HCT116 (cell line): Measurements from ENCODE around the gene C10orf105. TPM values are rescaled to one million over a fixed set of nuclear protein-coding genes. Genes with fewer than 3 reads are reported as not detected.

Experiments used
- ATAC-seq: fragments of 200-7000 bp; cut with Tn5 transposase; 2 replicates; pipeline ENCODE4 v1.9.1; 2020; ENCODE audit warnings: mild to moderate bottlenecking, moderate library complexity
- BruUV-seq: library from RNA; stranded (reverse); fragments of 400-500 nt; replicated peaks from 2 replicates; lab custom pipeline; 2021; lab: Mats Ljungman, UMichigan
- CTCF ChIA-PET: fragments of 300-600 bp; sonication (Branson Sonifier 250); formaldehyde crosslinking; loops from one replicate; lab custom pipeline; 2021; ENCODE audit warnings: antibody characterized with exemption; lab: Charles Lee
- POLR2A ChIA-PET: fragments of 300-600, 350-600 bp; sonication (Branson Sonifier 250); formaldehyde crosslinking; loops from one replicate; lab custom pipeline; 2021; ENCODE audit warnings: antibody characterized with exemption; lab: Charles Lee
- RAD21 ChIA-PET, 2 experiments: fragments of 300-600 bp; sonication (Branson Sonifier 250); formaldehyde crosslinking; loops; one replicate each; lab custom pipeline; 2023; ENCODE audit warnings: low total read pairs in 2 of 2; ENCODE audit not compliant: uncharacterized antibody in 2 of 2, unreplicated experiment in 2 of 2, low non-redundant PET in 1 of 2; lab: Charles Lee
- DNase-seq: peaks from one replicate; pipeline ENCODE4 v3.0.0-alpha.2; 2010; ENCODE audit warnings: low read depth, low spot score
- H2AFZ ChIP-seq: fragments of 200-600 bp; shearing (Covaris generic), sonication (generic); 2 replicates; pipeline ENCODE4 v1.6.1; 2017; ENCODE audit warnings: low read depth, mixed run types, mixed read lengths, antibody characterized with exemption, low read length; ENCODE audit not compliant: poor library complexity, severe bottlenecking
- H3K27ac ChIP-seq: 2 replicates; pipeline ENCODE4 v1.5.1; 2012; ENCODE audit warnings: low read depth, low read length
- H3K27me3 ChIP-seq: fragments of 200-600 bp; sonication (generic); 2 replicates; pipeline ENCODE4 v1.6.1; 2016; ENCODE audit warnings: mixed run types, low read length, mixed read lengths; ENCODE audit not compliant: insufficient read depth
- H3K36me3 ChIP-seq, 2 experiments: fragments of 200-500 bp in 1 of 2; fragments of 200-600 bp in 1 of 2; sonication (Bioruptor generic) in 1 of 2; sonication (generic) in 1 of 2; 2 replicates each; pipeline versions ENCODE4 v1.5.1 to v1.6.1; 2014 to 2016; ENCODE audit warnings: low read length in 2 of 2, inconsistent platforms in 1 of 2, mixed read lengths in 1 of 2, mixed run types in 1 of 2; ENCODE audit not compliant: insufficient read depth in 2 of 2, control insufficient read depth in 1 of 2
- H3K4me1 ChIP-seq, 2 experiments: fragments of 200-600 bp in 1 of 2; sonication (generic) in 1 of 2; 2 replicates each; pipeline versions ENCODE4 v1.5.1 to v1.6.1; 2012 to 2017; ENCODE audit warnings: low read length in 2 of 2, inconsistent platforms in 1 of 2, mild to moderate bottlenecking in 1 of 2, mixed read lengths in 1 of 2, mixed run types in 1 of 2, moderate library complexity in 1 of 2; ENCODE audit not compliant: insufficient read depth in 2 of 2, control insufficient read depth in 1 of 2
- H3K4me2 ChIP-seq: fragments of 200-600 bp; sonication (generic); 2 replicates; pipeline ENCODE4 v1.6.1; 2017; ENCODE audit warnings: mixed run types, low read length, mixed read lengths
- H3K4me3 ChIP-seq, 2 experiments: fragments of 200-600 bp in 1 of 2; sonication (generic) in 1 of 2; replicated peaks in 1 of 2; 2 replicates each; pipeline ENCODE4 v1.5.1; 2011 to 2016; ENCODE audit warnings: low read length in 2 of 2, control low read depth in 1 of 2, low read depth in 1 of 2, mild to moderate bottlenecking in 1 of 2, mixed read lengths in 1 of 2, mixed run types in 1 of 2
- H3K79me2 ChIP-seq: fragments of 200-600 bp; sonication (generic); 2 replicates; pipeline ENCODE4 v1.6.1; 2017; ENCODE audit warnings: mild to moderate bottlenecking, mixed run types, low read length, moderate library complexity, mixed read lengths; ENCODE audit not compliant: insufficient read depth
- H3K9ac ChIP-seq: fragments of 200-600 bp; sonication (generic); 2 replicates; pipeline ENCODE4 v1.6.1; 2016; ENCODE audit warnings: low read length, mixed read lengths
- H3K9me2 ChIP-seq: fragments of 200-600 bp; sonication (generic), shearing (Covaris generic); 2 replicates; pipeline ENCODE4 v1.6.1; 2017; ENCODE audit warnings: mixed run types, mild to moderate bottlenecking, moderate library complexity; ENCODE audit not compliant: insufficient read depth
- H3K9me3 ChIP-seq, 2 experiments: fragments of 200-500 bp in 1 of 2; fragments of 200-600 bp in 1 of 2; sonication (Bioruptor generic) in 1 of 2; sonication (generic) in 1 of 2; 2 replicates each; pipeline ENCODE4 v1.6.1; 2014 to 2017; ENCODE audit warnings: low read length in 2 of 2, mixed read lengths in 2 of 2, inconsistent platforms in 1 of 2, low read depth in 1 of 2, mild to moderate bottlenecking in 1 of 2, mixed run types in 1 of 2, moderate library complexity in 1 of 2; ENCODE audit not compliant: control insufficient read depth in 1 of 2, insufficient read depth in 1 of 2
- H4K20me1 ChIP-seq: fragments of 200-600 bp; sonication (generic), shearing (Covaris generic); 2 replicates; pipeline ENCODE4 v1.6.1; 2017; ENCODE audit warnings: mixed run types, mild to moderate bottlenecking, moderate library complexity; ENCODE audit not compliant: insufficient read depth
- EGR1 ChIP-seq: IDR thresholded peaks from 2 replicates; pipeline ENCODE4 v1.6.1; 2012; ENCODE audit warnings: low read depth
- EZH2phosphoT487 ChIP-seq: fragments of 200-600 bp; IDR thresholded peaks from 2 replicates; pipeline ENCODE4 v1.6.1; 2018; ENCODE audit warnings: antibody characterized with exemption, borderline replicate concordance
- POLR2AphosphoS5 ChIP-seq: IDR thresholded peaks from 2 replicates; pipeline ENCODE4 v1.6.1; 2011; ENCODE audit warnings: mild to moderate bottlenecking, low read depth, low read length, moderate library complexity
- TCF7L2 ChIP-seq: IDR thresholded peaks from 2 replicates; pipeline ENCODE4 v1.7.0; 2011; ENCODE audit warnings: borderline replicate concordance, inconsistent platforms; ENCODE audit not compliant: insufficient read depth, insufficient read length; ENCODE audit errors: extremely low read depth
- YY1 ChIP-seq: IDR thresholded peaks from 2 replicates; pipeline ENCODE4 v1.6.1; 2011; ENCODE audit warnings: low read length, low read depth, moderate library complexity, mild to moderate bottlenecking; ENCODE audit not compliant: insufficient replicate concordance; ENCODE audit errors: extremely low read depth
- intact Hi-C: fragments of 100-400 bp; cut with micrococcal nuclease; formaldehyde crosslinking; loops from 2 replicates; pipeline ENCODE4 v1.10.0; 2022
- total RNA-seq: library from RNA; stranded (reverse); gene quantifications from one replicate; pipeline ENCODE4 v1.2.1, GENCODE V29; 2021; ENCODE audit not compliant: unreplicated experiment
- TF ChIP-seq, protein P1 (sequence below): IDR thresholded peaks from 2 replicates; pipeline ENCODE4 v1.6.1; 2012
- TF ChIP-seq, protein P2 (sequence below), 3 experiments: fragments of 200-600 bp in 1 of 3; sonication (generic) in 1 of 3; IDR thresholded peaks in 2 of 3; conservative IDR thresholded peaks in 1 of 3; 2 replicates each; pipeline ENCODE4 v1.5.1; 2012 to 2017; ENCODE audit warnings: low read depth in 2 of 3, low read length in 2 of 3, antibody characterized with exemption in 1 of 3, borderline replicate concordance in 1 of 3, control low read depth in 1 of 3, mild to moderate bottlenecking in 1 of 3, mixed read lengths in 1 of 3, mixed run types in 1 of 3, moderate library complexity in 1 of 3; ENCODE audit not compliant: insufficient read depth in 1 of 3

Gene C10orf105
- total RNA-seq, 1 experiment from 2014 or later: not detected

DNA sequence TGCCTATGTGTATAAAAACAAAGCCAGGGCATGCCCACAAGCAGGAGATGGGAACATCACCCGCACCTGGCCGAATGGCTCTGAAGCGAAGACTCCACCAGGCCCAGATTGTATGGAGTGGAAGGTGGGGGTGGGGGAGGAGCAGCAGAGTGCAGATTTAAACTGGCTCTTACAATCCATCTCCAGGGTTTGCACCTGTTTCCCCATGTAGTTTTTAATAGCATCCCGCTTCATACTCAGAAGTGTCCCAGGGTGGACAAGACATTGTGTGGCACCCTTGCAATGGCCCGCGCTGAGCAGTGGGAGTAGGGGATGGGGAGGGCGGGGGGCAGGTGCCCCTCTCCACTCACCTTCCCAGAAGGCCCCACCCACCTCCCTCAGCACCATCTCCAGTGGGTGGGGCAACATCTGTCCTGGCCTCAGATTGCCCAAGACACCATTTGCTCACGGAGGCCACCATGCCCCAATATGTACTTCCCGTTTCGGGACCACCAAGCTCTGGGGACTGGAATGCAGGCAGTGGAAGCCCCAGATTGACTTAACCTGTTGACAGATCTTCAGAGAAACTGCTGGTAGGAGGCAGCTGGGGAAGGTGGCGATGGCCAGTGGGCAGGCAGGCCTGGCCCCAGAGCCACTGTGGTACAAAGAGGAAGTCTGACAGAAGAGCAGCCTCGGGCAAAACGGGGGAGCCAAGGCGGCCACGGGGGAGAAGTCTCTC is 30.7 kb upstream of the C10orf105 start:
- Histone ChIP-seq H3K9ac (no peak overlapping the region), H3K36me3 (no peaks in the 10 kb centered on the region), H3K9me2 (no peaks in the 10 kb centered on the region), H2AFZ (no peak overlapping the region), H3K27ac (no peak overlapping the region), H3K4me1 (peaks cover 5% of the 10 kb centered on the region in 2 experiments; a peak in 2 of 4 replicates), H4K20me1 (no peaks in the 10 kb centered on the region), H3K27me3 (no peaks in the 10 kb centered on the region), H3K4me3 (no peak overlapping the region), H3K9me3 (no peaks in the 10 kb centered on the region), H3K79me2 (no peaks in the 10 kb centered on the region), H3K4me2 (no peak overlapping the region)
- ATAC-seq (no peak), DNase-seq (no peak)
- ChIA-PET POLR2A (interaction anchor here (1.0 kb wide), 1 partner anchor 17 kb away, joined by 3 read pairs; no protein-coding TSS in a partner anchor), CTCF (interaction anchor here (0.6 kb wide), 1 partner anchor 534 kb away, joined by 5 read pairs; no protein-coding TSS in a partner anchor), RAD21 (no interaction called here)
- intact Hi-C loops: no loop called here
- TF ChIP-seq, protein P1, sequence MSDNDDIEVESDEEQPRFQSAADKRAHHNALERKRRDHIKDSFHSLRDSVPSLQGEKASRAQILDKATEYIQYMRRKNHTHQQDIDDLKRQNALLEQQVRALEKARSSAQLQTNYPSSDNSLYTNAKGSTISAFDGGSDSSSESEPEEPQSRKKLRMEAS: no peak
- TF ChIP-seq, protein P2, sequence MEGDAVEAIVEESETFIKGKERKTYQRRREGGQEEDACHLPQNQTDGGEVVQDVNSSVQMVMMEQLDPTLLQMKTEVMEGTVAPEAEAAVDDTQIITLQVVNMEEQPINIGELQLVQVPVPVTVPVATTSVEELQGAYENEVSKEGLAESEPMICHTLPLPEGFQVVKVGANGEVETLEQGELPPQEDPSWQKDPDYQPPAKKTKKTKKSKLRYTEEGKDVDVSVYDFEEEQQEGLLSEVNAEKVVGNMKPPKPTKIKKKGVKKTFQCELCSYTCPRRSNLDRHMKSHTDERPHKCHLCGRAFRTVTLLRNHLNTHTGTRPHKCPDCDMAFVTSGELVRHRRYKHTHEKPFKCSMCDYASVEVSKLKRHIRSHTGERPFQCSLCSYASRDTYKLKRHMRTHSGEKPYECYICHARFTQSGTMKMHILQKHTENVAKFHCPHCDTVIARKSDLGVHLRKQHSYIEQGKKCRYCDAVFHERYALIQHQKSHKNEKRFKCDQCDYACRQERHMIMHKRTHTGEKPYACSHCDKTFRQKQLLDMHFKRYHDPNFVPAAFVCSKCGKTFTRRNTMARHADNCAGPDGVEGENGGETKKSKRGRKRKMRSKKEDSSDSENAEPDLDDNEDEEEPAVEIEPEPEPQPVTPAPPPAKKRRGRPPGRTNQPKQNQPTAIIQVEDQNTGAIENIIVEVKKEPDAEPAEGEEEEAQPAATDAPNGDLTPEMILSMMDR (IDR thresholded peaks at IDR 0.05 in 2 of 3, conservative IDR thresholded peaks at IDR 0.05 in 1 of 3; ENCODE audit: borderline replicate concordance in 1 of 3, insufficient read depth in 1 of 3, low read depth in 2 of 3, low read length in 2 of 3): no peak
- TF ChIP-seq TCF7L2 (no peak), POLR2AphosphoS5 (no peak), EZH2phosphoT487 (no peak), EGR1 (no peak), YY1 (no peak)
- no TSS peak for BruUV-seq
